NCI-H1417 (cell line): ENCODE results near the gene LAD1.

Experiments
- DNase-seq, 3 experiments: peaks; one replicate each; lab custom pipeline; 2025; lab: John Stamatoyannopoulos, UW

LAD1 gene

GRCh38 chr1:201391651-201392511 lies 7.2 kb downstream of the LAD1 start:
- DNase-seq = peak in 1 of 3 experiments; percentile 5

- no peak for DNase-seq
Measured at GRCh38 chr1:201391225-201391624, 7.9 kb downstream of the LAD1 start.

- DNase-seq = no peak
Measured at GRCh38 chr1:201389051-201389450, 10.1 kb downstream of the LAD1 start.

GRCh38 chr1:201386208-201386607 lies 12.9 kb downstream of the LAD1 start:
- DNase-seq = no peak

- DNase-seq = peak; percentile 23 to 64 (median 53)
Measured at GRCh38 chr1:201385299-201385891, 13.7 kb downstream of the LAD1 start.

- no peak for DNase-seq
Measured at GRCh38 chr1:201384406-201384782, 14.7 kb downstream of the LAD1 start.

GRCh38 chr1:201383647-201384405 lies 15.3 kb downstream of the LAD1 start:
- DNase-seq = peak in 2 of 3 experiments; percentile 20 to 74

GRCh38 chr1:201381130-201381529 lies 18.0 kb downstream of the LAD1 start:
- DNase-seq = peak; percentile 13 to 72 (median 47)

- DNase-seq = no peak
Measured at GRCh38 chr1:201379733-201380242, 19.3 kb downstream of the LAD1 start.

- no peak for DNase-seq
Measured at GRCh38 chr1:201378804-201379203, 20.3 kb downstream of the LAD1 start.

GRCh38 chr1:201377611-201378092 lies 21.5 kb downstream of the LAD1 start, which contains the start of gene TNNT2:
TSS of gene TNNT2 (minus strand) at chr1:201377680. CDS start at chr1:201373254, 4,426 bp downstream.
- DNase-seq = no peak

- no peak for DNase-seq
Measured at GRCh38 chr1:201376464-201377374, 22.4 kb downstream of the LAD1 start.

- DNase-seq = no peak
Measured at GRCh38 chr1:201376107-201376463, 23.0 kb downstream of the LAD1 start.

- DNase-seq = no peak
Measured at GRCh38 chr1:201375169-201375568, 24.0 kb downstream of the LAD1 start.

- DNase-seq = peak; percentile 39 to 87 (median 62)
Measured at GRCh38 chr1:201374364-201374763, 24.8 kb downstream of the LAD1 start.

GRCh38 chr1:201371792-201372191 lies 27.3 kb downstream of the LAD1 start:
- no peak for DNase-seq

GRCh38 chr1:201371276-201371675 lies 27.8 kb downstream of the LAD1 start:
- no peak for DNase-seq

GRCh38 chr1:201370500-201370899 lies 28.6 kb downstream of the LAD1 start:
- no peak for DNase-seq

GRCh38 chr1:201369209-201369608 lies 29.9 kb downstream of the LAD1 start:
- no peak for DNase-seq

- DNase-seq = no peak
Measured at GRCh38 chr1:201366696-201367095, 32.4 kb downstream of the LAD1 start.

GRCh38 chr1:201365251-201365650 lies 33.9 kb downstream of the LAD1 start:
- DNase-seq = no peak
